Measurements from ENCODE around the gene BCO1.

BCO1 gene

DNA sequence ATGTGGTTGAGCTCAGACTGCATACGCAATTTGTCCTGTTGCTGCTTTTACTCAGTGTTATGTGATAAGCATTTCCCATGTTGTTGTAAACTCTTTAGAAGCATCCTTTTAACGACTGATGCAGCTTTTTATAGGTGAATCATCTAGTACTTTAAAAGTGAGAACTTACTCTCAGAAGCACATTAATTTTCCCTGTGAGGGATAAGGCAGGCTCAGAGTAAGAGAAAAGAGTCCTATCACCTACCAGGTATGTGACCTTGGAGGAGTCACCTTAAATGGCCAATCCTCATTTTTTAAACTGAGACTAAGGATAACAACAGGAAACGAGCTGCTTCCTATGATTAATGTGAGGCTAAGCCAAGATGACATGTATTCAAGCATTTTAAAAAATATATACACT is 41.9 kb downstream of the BCO1 start:
- no peak overlapping the region for H3K4me3 Mint-ChIP-seq
- no peak for ATAC-seq
- no peaks in the 10 kb centered on the region for H3K36me3 Mint-ChIP-seq
- no peaks in the 10 kb centered on the region for H3K4me1 Mint-ChIP-seq
- no peaks in the 10 kb centered on the region for H3K9me3 Mint-ChIP-seq
- DNase-seq (ENCODE audit: low spot score in 2 of 2) = no peak
- H3K27ac Mint-ChIP-seq = no peak overlapping the region

DNA sequence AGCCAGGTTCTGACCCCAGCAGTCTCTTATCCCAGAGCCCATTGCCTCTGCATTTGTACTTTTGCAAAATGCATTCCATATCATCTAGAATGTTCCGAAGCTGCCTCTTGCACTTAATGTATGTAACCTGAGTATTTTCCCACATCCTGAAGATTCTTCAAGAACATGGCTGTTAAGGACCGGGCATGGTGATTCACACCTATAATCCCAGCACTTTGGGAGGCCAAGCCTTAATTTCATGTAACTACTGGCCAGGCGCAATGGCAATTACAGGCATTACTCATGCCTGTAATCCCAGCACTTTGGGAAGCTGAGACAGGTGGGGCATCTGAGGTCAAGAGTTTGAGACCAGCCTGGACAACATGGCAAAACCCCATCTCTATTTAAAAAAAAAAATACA is 44.6 kb downstream of the BCO1 start:
- H3K27ac Mint-ChIP-seq = no peak overlapping the region
- no peak overlapping the region for H3K4me3 Mint-ChIP-seq
- no peaks in the 10 kb centered on the region for H3K4me1 Mint-ChIP-seq
- no peaks in the 10 kb centered on the region for H3K36me3 Mint-ChIP-seq
- no peak for ATAC-seq
- H3K9me3 Mint-ChIP-seq = no peaks in the 10 kb centered on the region
- DNase-seq (ENCODE audit: low spot score in 2 of 2) = no peak

GRCh38 chr16:81284995-81285600 is 46.6 kb downstream of the BCO1 start:
- Mint-ChIP-seq H3K4me3 (no peak overlapping the region), H3K9me3 (no peaks in the 10 kb centered on the region), H3K36me3 (no peaks in the 10 kb centered on the region), H3K27ac (no peak overlapping the region), H3K4me1 (no peaks in the 10 kb centered on the region)
- ATAC-seq (no peak), DNase-seq (ENCODE audit: low spot score in 2 of 2) (no peak)

GRCh38 chr16:81286190-81286589 is 47.7 kb downstream of the BCO1 start:
- Mint-ChIP-seq H3K4me3 (no peak overlapping the region), H3K9me3 (no peaks in the 10 kb centered on the region), H3K36me3 (no peaks in the 10 kb centered on the region), H3K4me1 (no peaks in the 10 kb centered on the region), H3K27ac (no peak overlapping the region)
- DNase-seq (ENCODE audit: low spot score in 2 of 2) = no peak
- no peak for ATAC-seq

GRCh38 chr16:81291117-81291516 is 52.6 kb downstream of the BCO1 start:
- DNase-seq (ENCODE audit: low spot score in 2 of 2) = no peak
- Mint-ChIP-seq H3K9me3 (no peaks in the 10 kb centered on the region), H3K27ac (no peak overlapping the region), H3K36me3 (no peaks in the 10 kb centered on the region), H3K4me1 (no peaks in the 10 kb centered on the region), H3K4me3 (no peak overlapping the region)
- ATAC-seq = no peak

GRCh38 chr16:81292936-81293335 is 54.4 kb downstream of the BCO1 start:
- Mint-ChIP-seq H3K36me3 (no peaks in the 10 kb centered on the region), H3K9me3 (no peaks in the 10 kb centered on the region), H3K4me1 (no peaks in the 10 kb centered on the region), H3K4me3 (no peak overlapping the region), H3K27ac (no peak overlapping the region)
- ATAC-seq (no peak), DNase-seq (ENCODE audit: low spot score in 2 of 2) (no peak)

DNA sequence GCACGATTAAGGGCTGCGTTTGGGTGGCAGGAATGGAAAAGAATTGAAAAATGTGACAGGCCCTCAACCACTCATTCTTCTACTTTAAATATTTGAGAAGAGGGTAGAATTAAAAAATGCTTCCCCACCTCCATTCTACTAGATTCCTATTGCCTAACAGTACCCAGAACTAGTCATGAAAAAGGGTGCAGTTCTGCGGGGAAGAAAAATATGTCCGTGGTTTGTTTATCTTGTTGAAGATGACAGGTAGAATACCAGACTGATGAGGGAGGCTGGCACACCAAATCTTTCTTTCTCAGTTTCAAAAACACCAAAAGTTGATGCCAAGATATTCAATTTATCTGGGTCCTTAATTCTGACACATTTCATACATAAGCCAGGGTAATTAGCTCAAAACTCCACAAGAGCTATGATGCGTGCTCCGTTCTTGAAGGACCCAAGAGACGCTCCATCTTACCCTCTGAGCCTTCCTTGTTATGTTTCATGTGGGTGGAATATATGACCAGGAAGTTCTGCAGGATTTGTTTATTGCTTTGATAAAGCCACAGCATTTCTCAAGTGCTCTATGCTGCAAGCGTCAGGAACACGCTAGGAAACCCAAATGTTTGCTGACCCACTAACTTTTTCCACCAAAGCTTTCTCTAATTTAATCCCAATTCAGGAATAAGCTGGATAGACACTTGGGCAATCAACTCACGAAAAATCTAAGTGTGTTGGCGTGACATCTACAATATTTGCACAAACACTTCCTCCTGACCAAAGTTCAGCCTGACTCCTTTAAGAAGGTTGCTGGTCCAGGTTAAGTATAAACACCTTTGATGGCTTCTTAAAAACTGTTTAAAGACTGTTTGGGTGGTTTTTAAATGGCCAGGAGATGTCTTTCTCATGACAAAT is 55.7 kb downstream of the BCO1 start:
- no peak for DNase-seq (ENCODE audit: low spot score in 2 of 2)
- H3K4me3 Mint-ChIP-seq = no peak overlapping the region
- no peak overlapping the region for H3K27ac Mint-ChIP-seq
- no peaks in the 10 kb centered on the region for H3K36me3 Mint-ChIP-seq
- H3K4me1 Mint-ChIP-seq = no peaks in the 10 kb centered on the region
- no peaks in the 10 kb centered on the region for H3K9me3 Mint-ChIP-seq
- ATAC-seq = no peak

- ATAC-seq = no peak
- no peak overlapping the region for H3K27ac Mint-ChIP-seq
- no peaks in the 10 kb centered on the region for H3K9me3 Mint-ChIP-seq
- no peak for DNase-seq (ENCODE audit: low spot score in 2 of 2)
- no peak overlapping the region for H3K4me3 Mint-ChIP-seq
- no peaks in the 10 kb centered on the region for H3K4me1 Mint-ChIP-seq
- no peaks in the 10 kb centered on the region for H3K36me3 Mint-ChIP-seq
Measured at GRCh38 chr16:81296631-81297030, 58.1 kb downstream of the BCO1 start.

DNA sequence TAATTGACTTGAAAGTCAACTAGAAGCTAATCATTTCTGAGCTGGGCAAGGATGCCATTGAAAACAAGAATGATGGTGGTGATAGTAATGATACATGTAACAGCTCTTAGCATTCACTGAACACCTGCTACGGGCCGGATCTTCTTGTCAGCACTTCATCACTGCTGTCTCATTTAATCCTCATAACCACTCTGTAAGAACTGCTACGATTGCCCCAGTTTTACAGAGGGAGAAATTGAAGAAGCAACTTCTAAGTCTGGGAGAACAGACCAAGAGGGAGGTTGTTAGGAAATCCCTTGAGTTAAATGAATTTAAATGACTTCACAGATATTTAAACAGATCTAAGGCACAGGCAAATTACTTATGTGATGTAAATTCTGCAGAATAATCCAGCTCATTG is 69.3 kb downstream of the BCO1 start:
- Mint-ChIP-seq H3K27ac (no peak overlapping the region), H3K4me3 (no peak overlapping the region), H3K36me3 (no peaks in the 10 kb centered on the region), H3K9me3 (no peaks in the 10 kb centered on the region), H3K4me1 (peaks cover 31% of the 10 kb centered on the region)
- ATAC-seq = peak; percentile 44
- no peak for DNase-seq (ENCODE audit: low spot score in 2 of 2)

GRCh38 chr16:81310045-81310644 is 71.7 kb downstream of the BCO1 start:
- Mint-ChIP-seq H3K4me1 (peaks cover 47% of the 10 kb centered on the region), H3K27ac (peak overlapping the region; percentile 60), H3K36me3 (peaks cover 11% of the 10 kb centered on the region), H3K9me3 (no peaks in the 10 kb centered on the region), H3K4me3 (no peak overlapping the region)
- DNase-seq (ENCODE audit: low spot score in 2 of 2) (no peak), ATAC-seq (peak; percentile 64)

DNA sequence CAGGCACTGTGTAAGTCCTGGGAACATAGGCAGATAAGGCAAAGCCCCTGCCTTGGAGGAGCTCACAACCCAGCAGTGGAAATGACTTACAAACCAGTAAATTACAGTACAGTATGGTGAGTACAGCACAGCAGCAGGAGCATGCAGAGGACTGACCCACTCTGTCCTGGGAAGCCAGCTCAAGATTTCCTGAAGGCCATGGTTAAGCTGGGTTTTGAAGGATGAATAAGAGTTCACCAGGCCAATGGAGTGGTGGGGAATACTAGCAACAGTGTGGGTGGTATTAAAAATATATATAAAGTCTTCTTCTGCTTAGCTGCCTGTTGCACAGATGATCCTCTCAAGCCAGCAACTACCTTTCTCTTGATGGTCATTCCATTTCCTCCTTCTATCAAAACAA is 73.3 kb downstream of the BCO1 start:
- no peak for ATAC-seq
- Mint-ChIP-seq H3K27ac (no peak overlapping the region), H3K9me3 (no peaks in the 10 kb centered on the region), H3K4me1 (peaks cover 49% of the 10 kb centered on the region), H3K36me3 (peaks cover 11% of the 10 kb centered on the region), H3K4me3 (no peak overlapping the region)
- no peak for DNase-seq (ENCODE audit: low spot score in 2 of 2)

GRCh38 chr16:81313701-81314602 is 75.5 kb downstream of the BCO1 start:
- Mint-ChIP-seq H3K4me3 (peak overlapping the region; percentile 93), H3K4me1 (peaks cover 59% of the 10 kb centered on the region), H3K9me3 (no peaks in the 10 kb centered on the region), H3K27ac (peak overlapping the region; percentile 91), H3K36me3 (peaks cover 11% of the 10 kb centered on the region)
- no peak for ATAC-seq
- no peak for DNase-seq (ENCODE audit: low spot score in 2 of 2)

DNA sequence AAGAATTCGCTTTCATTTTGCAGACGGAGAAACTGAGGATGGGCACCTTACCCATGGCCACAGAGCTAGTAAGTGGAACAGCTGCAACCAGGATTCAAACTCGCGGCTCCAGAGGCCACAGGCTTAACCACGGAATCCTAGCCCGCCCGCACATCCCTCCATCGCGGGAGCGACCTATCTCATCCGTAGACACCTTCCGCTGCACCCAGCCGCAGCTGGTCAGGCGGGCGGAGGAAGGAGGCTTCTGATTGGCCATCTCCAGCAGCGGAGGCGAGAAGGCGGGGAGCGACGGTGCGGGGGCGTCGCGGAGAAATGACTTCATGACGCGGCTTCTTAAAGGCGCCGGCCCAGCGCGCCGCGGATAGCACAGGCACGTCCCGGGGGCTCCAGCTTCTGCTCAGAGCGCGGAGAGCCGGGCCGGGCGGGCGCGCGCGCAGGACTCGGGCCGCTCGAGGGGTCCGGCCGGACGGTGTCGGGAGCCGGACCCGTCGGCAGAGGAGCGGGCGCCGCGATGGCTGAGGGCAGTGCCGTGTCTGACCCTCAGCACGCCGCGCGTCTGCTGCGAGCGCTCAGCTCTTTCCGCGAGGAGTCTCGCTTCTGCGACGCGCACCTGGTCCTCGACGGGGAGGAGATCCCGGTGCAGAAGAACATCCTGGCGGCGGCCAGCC is 76.2 kb downstream of the BCO1 start, which contains the start of gene GAN:
Gene GAN, plus strand, starts transcription at position 360 of the 668 bp plus-strand sequence. Its CDS starts 152 bp downstream, at position 512.
- no peaks in the 10 kb centered on the region for H3K9me3 Mint-ChIP-seq
- H3K36me3 Mint-ChIP-seq = peaks cover 11% of the 10 kb centered on the region
- H3K4me1 Mint-ChIP-seq = peaks cover 57% of the 10 kb centered on the region
- peak within 1 kb of the TSS; percentile 91 for H3K27ac Mint-ChIP-seq
- DNase-seq (ENCODE audit: low spot score in 2 of 2) = peak; percentile 87 to 96
- ATAC-seq = peak; percentile 95
- peak within 1 kb of the TSS; percentile 93 for H3K4me3 Mint-ChIP-seq

GRCh38 chr16:81315271-81316175 is 77.0 kb downstream of the BCO1 start:
- DNase-seq (ENCODE audit: low spot score in 2 of 2) (peak; percentile 38 to 71), ATAC-seq (peak; percentile 61)
- peak overlapping the region; percentile 93 for H3K4me3 Mint-ChIP-seq
- H3K4me1 Mint-ChIP-seq = peaks cover 60% of the 10 kb centered on the region
- H3K36me3 Mint-ChIP-seq = peaks cover 11% of the 10 kb centered on the region
- H3K9me3 Mint-ChIP-seq = no peaks in the 10 kb centered on the region
- peak overlapping the region; percentile 37 for H3K27ac Mint-ChIP-seq

Data from stimulated activated effector memory CD8-positive, alpha-beta T cell treated with anti-CD3 and anti-CD28 coated beads, Interleukin-12 subunit alpha, Interleukin-12 subunit beta, amount 100 ng/mL, for 72 hours (primary cell).